HepG2 (cell line): ENCODE data around the gene CFAP97. TPM values are rescaled to one million over a fixed set of nuclear protein-coding genes. Genes with fewer than 3 reads are reported as not detected.
A peak's percentile ranks its signal among the peaks of the same experiment; 100 is the strongest.

Experiments used
- ASH2L ChIP-seq: fragments of 300-600, 200-600 bp; sonication (generic); IDR thresholded peaks from 2 replicates; pipeline ENCODE4 v1.7.0; 2017; ENCODE audit warnings: low read depth, mild to moderate bottlenecking, moderate library complexity, mixed read lengths, low read length; ENCODE audit not compliant: insufficient read length
- CEBPG ChIP-seq: IDR thresholded peaks from 2 replicates; pipeline ENCODE4 v1.6.1; 2016
- CHD2 ChIP-seq: IDR thresholded peaks from 2 replicates; pipeline ENCODE4 v1.6.1; 2011; ENCODE audit warnings: low read depth, low read length, improper control_type of control experiment
- FOXJ3 ChIP-seq: sonication (generic); formaldehyde crosslinking; IDR thresholded peaks from 2 replicates; pipeline ENCODE4 v1.4.0; 2020; ENCODE audit warnings: missing genetic modification reagents, mild to moderate bottlenecking, borderline replicate concordance
- HNF4G ChIP-seq, 2 experiments: sonication (generic) in 1 of 2; formaldehyde crosslinking in 1 of 2; IDR thresholded peaks; 2 replicates each; pipeline versions ENCODE4 v1.4.0 to v1.6.1; 2011 to 2020; ENCODE audit warnings: borderline replicate concordance in 2 of 2, low read depth in 2 of 2, mild to moderate bottlenecking in 2 of 2, low read length in 1 of 2, missing genetic modification reagents in 1 of 2, moderate library complexity in 1 of 2
- HOXA5 ChIP-seq: sonication (generic); formaldehyde crosslinking; IDR thresholded peaks from 2 replicates; pipeline ENCODE4 v1.4.0; 2020; ENCODE audit warnings: missing genetic modification reagents
- KLF6 ChIP-seq: IDR thresholded peaks from 2 replicates; pipeline ENCODE4 v1.8.0; 2016; ENCODE audit warnings: missing biosample characterization, missing genetic modification reagents
- MXD4 ChIP-seq: IDR thresholded peaks from 2 replicates; pipeline ENCODE4 v1.6.1; 2016; ENCODE audit warnings: mild to moderate bottlenecking, missing biosample characterization, missing genetic modification reagents
- NR1H2 ChIP-seq: sonication (generic); formaldehyde crosslinking; IDR thresholded peaks from 2 replicates; pipeline ENCODE4 v1.8.1; 2022; ENCODE audit warnings: low read depth, missing genetic modification reagents, borderline replicate concordance
- PBX2 ChIP-seq: IDR thresholded peaks from 2 replicates; pipeline ENCODE4 v1.6.1; 2016; ENCODE audit warnings: control low read depth
- RAD51 ChIP-seq: fragments of 450-650 bp; IDR thresholded peaks from 2 replicates; pipeline ENCODE4 v1.6.1; 2016; ENCODE audit warnings: borderline replicate concordance
- SMAD3 ChIP-seq: sonication (generic); formaldehyde crosslinking; IDR thresholded peaks from 2 replicates; pipeline ENCODE4 v1.4.0; 2020; ENCODE audit warnings: missing genetic modification reagents
- SRSF1 ChIP-seq: fragments of 200-400 bp; formaldehyde crosslinking; optimal IDR thresholded peaks from 2 replicates; pipeline ENCODE3; 2017; ENCODE audit warnings: mild to moderate bottlenecking, low read depth, low read length, moderate library complexity
- TAF1 ChIP-seq: sonication (generic); formaldehyde crosslinking; IDR thresholded peaks from 2 replicates; pipeline ENCODE4 v1.4.0; 2020; ENCODE audit warnings: missing genetic modification reagents
- THAP11 ChIP-seq: IDR thresholded peaks from 2 replicates; pipeline ENCODE4 v1.6.1; 2016; ENCODE audit warnings: missing biosample characterization, missing genetic modification reagents
- ZBTB3 ChIP-seq: sonication (generic); formaldehyde crosslinking; IDR thresholded peaks from 2 replicates; pipeline ENCODE4 v1.4.0; 2020; ENCODE audit warnings: low read depth, mild to moderate bottlenecking, moderate library complexity, missing genetic modification reagents, borderline replicate concordance
- ZBTB43 ChIP-seq: sonication (generic); formaldehyde crosslinking; conservative IDR thresholded peaks from 2 replicates; pipeline ENCODE4 v1.4.0; 2020; ENCODE audit warnings: missing genetic modification reagents
- ZFP36L1 ChIP-seq: sonication (generic); formaldehyde crosslinking; IDR thresholded peaks from 2 replicates; pipeline ENCODE4 v1.8.0; 2022; ENCODE audit warnings: mild to moderate bottlenecking, missing genetic modification reagents, moderate library complexity
- ZFP36L2 ChIP-seq: sonication (generic); formaldehyde crosslinking; IDR thresholded peaks from 2 replicates; pipeline ENCODE4 v1.4.0; 2020; ENCODE audit warnings: missing genetic modification reagents
- ZNF12 ChIP-seq: sonication (generic); formaldehyde crosslinking; IDR thresholded peaks from 2 replicates; pipeline ENCODE4 v1.5.0; 2020; ENCODE audit warnings: missing genetic modification reagents
- ZNF292 ChIP-seq: sonication (generic); formaldehyde crosslinking; IDR thresholded peaks from 2 replicates; pipeline ENCODE4 v1.8.1; 2022; ENCODE audit warnings: mild to moderate bottlenecking, low read depth, missing genetic modification reagents, borderline replicate concordance
- ZNF460 ChIP-seq: sonication (generic); formaldehyde crosslinking; IDR thresholded peaks from 2 replicates; pipeline ENCODE4 v1.5.1; 2020; ENCODE audit warnings: missing genetic modification reagents, mild to moderate bottlenecking, borderline replicate concordance
- ZNF652 ChIP-seq: IDR thresholded peaks from 2 replicates; pipeline ENCODE4 v1.6.1; 2016; ENCODE audit warnings: low read depth, borderline replicate concordance
- polyA plus RNA-seq, 8 experiments: library from polyadenylated mRNA; depleted of rRNA in 3 of 8; stranded (reverse) in 7 of 8; unstranded in 1 of 8; fragments of >200 nt; fragmentation: Illumina TruSeq in 4 of 8; extraction: Trizol in 4 of 8; gene quantifications; 2 replicates each; pipeline versions ENCODE4 v1.2.1 to v1.2.3, GENCODE V29; 2011 to 2016; ENCODE audit warnings: low read depth in 4 of 8, missing spikeins in 1 of 8, mixed read lengths in 1 of 8; ENCODE audit not compliant: insufficient read depth in 1 of 8
- total RNA-seq, 5 experiments: library from RNA; depleted of rRNA; stranded (reverse); fragments of >200 nt; fragmentation: Illumina TruSeq; extraction: Trizol; gene quantifications; 2 replicates each; pipeline ENCODE4 v1.2.3, GENCODE V29; 2016; ENCODE audit warnings: low read depth in 1 of 5
- TF ChIP-seq, protein P1 (sequence below): sonication (generic); formaldehyde crosslinking; IDR thresholded peaks from 2 replicates; pipeline ENCODE4 v1.4.0; 2020; ENCODE audit warnings: missing genetic modification reagents; ENCODE audit errors: not compliant biosample characterization
- TF ChIP-seq, protein P2 (sequence below), 2 experiments: sonication (generic) in 1 of 2; formaldehyde crosslinking in 1 of 2; IDR thresholded peaks; 2 replicates each; pipeline versions ENCODE4 v1.4.0 to v1.6.1; 2018 to 2020; ENCODE audit warnings: missing genetic modification reagents in 2 of 2, borderline replicate concordance in 1 of 2, low read depth in 1 of 2, mild to moderate bottlenecking in 1 of 2, missing biosample characterization in 1 of 2

The CFAP97 gene
- total and polyA plus RNA-seq, 2 of the 13 experiments (the other 11 are each of a cell fraction or from before 2014, with no cell fraction given), result 32.1 to 44.4 TPM

DNA sequence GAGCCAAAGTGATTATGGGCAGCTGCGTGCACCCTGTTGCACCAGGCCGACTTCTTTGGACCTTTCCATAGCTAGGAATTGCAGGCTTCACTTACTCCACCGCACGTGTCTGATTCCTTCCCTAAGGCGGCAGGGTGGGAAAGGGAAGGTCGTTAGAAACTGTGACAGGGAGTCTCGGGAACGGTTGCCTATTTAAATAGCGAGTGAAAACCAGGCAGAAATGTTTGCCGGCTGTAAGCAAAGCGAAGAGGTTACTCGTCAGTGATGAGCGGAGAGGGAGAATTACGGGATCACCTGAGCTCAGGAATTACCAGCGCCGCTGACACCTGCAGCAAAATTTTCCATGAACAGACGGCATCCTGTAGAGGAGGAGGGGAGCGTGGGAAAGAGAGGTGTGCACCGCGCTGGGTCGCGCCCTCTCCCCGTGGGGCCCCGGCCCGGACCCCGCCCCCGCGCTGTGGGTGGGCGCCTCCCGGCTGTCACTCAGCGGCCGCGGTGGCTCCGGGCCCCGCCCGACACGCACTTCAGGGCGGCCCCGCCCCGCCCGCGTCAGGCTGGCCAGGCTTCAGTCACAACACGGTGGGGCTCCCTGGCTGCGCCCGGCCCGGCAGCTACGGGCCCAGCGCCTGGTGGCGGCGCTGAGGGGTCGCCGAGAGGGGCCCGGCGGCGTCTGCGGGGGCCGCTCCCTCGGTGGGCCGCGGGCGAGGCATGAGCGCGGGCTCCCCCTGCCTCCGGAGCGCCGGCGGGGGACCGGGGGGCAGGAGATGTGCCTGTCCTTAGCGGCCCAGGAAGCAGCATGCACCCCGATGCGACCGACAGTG is 5.4 kb upstream of the CFAP97 start, which contains the start of gene SNX25 (continued):
- no peak for TF ChIP-seq FOXJ3 (CRISPR knock-in tag)
- no peak for TF ChIP-seq CEBPG (CRISPR knock-in tag)
- TF ChIP-seq KLF6 (CRISPR knock-in tag), result no peak
- TF ChIP-seq MXD4 (CRISPR knock-in tag), result no peak
- TF ChIP-seq CHD2, result no peak
- peak; percentile 37; the same call in 1 of the 2 replicates for TF ChIP-seq TAF1 (CRISPR knock-in tag)
- TF ChIP-seq ZNF652 (CRISPR knock-in tag), result no peak
- TF ChIP-seq, protein P1, sequence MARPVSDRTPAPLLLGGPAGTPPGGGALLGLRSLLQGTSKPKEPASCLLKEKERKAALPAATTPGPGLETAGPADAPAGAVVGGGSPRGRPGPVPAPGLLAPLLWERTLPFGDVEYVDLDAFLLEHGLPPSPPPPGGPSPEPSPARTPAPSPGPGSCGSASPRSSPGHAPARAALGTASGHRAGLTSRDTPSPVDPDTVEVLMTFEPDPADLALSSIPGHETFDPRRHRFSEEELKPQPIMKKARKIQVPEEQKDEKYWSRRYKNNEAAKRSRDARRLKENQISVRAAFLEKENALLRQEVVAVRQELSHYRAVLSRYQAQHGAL (CRISPR knock-in tag), result no peak
- TF ChIP-seq RAD51, result no peak
- TF ChIP-seq HNF4G (IDR thresholded peaks at IDR 0.05; ENCODE audit: borderline replicate concordance, low read depth, low read length), result no peak
- 0 out of 2 replicates have a peak, but pooled peaks have one; percentile 21 for TF ChIP-seq HNF4G (CRISPR knock-in tag; IDR thresholded peaks at IDR 0.05; ENCODE audit: borderline replicate concordance, low read depth)
- TF ChIP-seq ZNF292 (CRISPR knock-in tag), result 0 out of 2 replicates have a peak, but pooled peaks have one; percentile 28
- no peak for TF ChIP-seq SRSF1
- peak; percentile 77 for TF ChIP-seq PBX2 (CRISPR knock-in tag)
- peak; percentile 17; the same call in 1 of the 2 replicates for TF ChIP-seq ZNF12
- TF ChIP-seq SMAD3, result peak; percentile 44; the same call in 1 of the 2 replicates
- TF ChIP-seq, protein P2, sequence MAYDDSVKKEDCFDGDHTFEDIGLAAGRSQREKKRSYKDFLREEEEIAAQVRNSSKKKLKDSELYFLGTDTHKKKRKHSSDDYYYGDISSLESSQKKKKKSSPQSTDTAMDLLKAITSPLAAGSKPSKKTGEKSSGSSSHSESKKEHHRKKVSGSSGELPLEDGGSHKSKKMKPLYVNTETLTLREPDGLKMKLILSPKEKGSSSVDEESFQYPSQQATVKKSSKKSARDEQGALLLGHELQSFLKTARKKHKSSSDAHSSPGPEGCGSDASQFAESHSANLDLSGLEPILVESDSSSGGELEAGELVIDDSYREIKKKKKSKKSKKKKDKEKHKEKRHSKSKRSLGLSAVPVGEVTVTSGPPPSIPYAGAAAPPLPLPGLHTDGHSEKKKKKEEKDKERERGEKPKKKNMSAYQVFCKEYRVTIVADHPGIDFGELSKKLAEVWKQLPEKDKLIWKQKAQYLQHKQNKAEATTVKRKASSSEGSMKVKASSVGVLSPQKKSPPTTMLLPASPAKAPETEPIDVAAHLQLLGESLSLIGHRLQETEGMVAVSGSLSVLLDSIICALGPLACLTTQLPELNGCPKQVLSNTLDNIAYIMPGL (CRISPR knock-in tag; IDR thresholded peaks at IDR 0.05; ENCODE audit: borderline replicate concordance in 1 of 2, low read depth in 1 of 2), result peak; percentile 57 to 60; a peak in 2 of 4 replicates
- TF ChIP-seq ZBTB3 (CRISPR knock-in tag), result no peak
- TF ChIP-seq ZNF460 (CRISPR knock-in tag), result no peak
- no peak for TF ChIP-seq ZFP36L1 (CRISPR knock-in tag)
- TF ChIP-seq NR1H2, result no peak
- TF ChIP-seq THAP11 (CRISPR knock-in tag), result peak; percentile 37; the same call in 1 of the 2 replicates
- TF ChIP-seq ASH2L, result peak; percentile 73
- no peak for TF ChIP-seq ZFP36L2 (CRISPR knock-in tag)
- TF ChIP-seq HOXA5 (CRISPR knock-in tag), result no peak
- TF ChIP-seq ZBTB43 (CRISPR knock-in tag), result no peak
